ENCODE results near the gene CNIH4. TPM values are rescaled to one million over a fixed set of nuclear protein-coding genes. Genes with fewer than 3 reads are reported as not detected.
A peak's percentile ranks its signal among the peaks of the same experiment; 100 is the strongest.

CNIH4 gene
- total RNA-seq, 1 experiment from 2014 or later: 104 TPM

DNA sequence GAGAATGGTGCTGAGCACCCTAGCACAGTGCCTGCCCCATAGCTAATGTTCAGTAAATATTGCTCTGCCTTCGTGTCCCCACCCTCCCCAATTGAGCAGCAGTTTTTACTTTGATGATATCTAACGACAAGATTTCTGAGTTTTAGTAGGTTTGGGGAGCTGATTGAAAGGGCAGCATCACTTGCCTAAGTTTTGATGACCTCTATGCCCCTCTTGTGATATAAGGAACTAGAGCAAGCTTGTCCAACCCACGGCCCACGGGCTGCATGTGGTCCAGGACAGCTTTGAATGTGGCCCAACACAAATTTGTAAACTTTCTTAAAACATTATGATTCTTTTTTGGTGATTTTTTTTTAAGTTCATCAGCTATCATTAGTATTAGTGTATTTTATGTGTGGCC lies 1.6 kb downstream of the CNIH4 start:
- H3K23ac ChIP-seq (ENCODE audit: insufficient read length, low read depth, low read length): no peak overlapping the region
- no peaks in the 10 kb centered on the region for H3K9me3 ChIP-seq (ENCODE audit: control insufficient read depth, low read depth, low read length)
- H3K36me3 Mint-ChIP-seq (ENCODE audit: insufficient read depth in 1 of 3, low read depth in 3 of 3): peaks cover 7 to 34% (median 21%) of the 10 kb centered on the region in 3 experiments
- no peak overlapping the region for H3K4ac ChIP-seq (ENCODE audit: low read depth, low read length)
- no peak overlapping the region for H3K27ac ChIP-seq (ENCODE audit: insufficient read length, low read depth, low read length)
- peaks cover 2% of the 10 kb centered on the region; the same call in 1 of the 2 replicates for H3K4me1 ChIP-seq (ENCODE audit: insufficient read depth, low read length)
- no peak overlapping the region for H2BK12ac ChIP-seq (ENCODE audit: insufficient read length, low read depth, low read length)
- no peaks in the 10 kb centered on the region for H4K20me1 ChIP-seq (ENCODE audit: control insufficient read depth, insufficient read depth, insufficient read length)
- WGBS (ENCODE audit: extremely low coverage, insufficient read length, low lambda C conversion rate): no CpG with 5 or more reads among the region's 4 CpGs
- no peak overlapping the region for H2AK5ac ChIP-seq (ENCODE audit: insufficient read length, low read length)
- TF ChIP-seq CTCF (conservative IDR thresholded peaks at IDR 0.05): no peak
- no peak overlapping the region for H4K8ac ChIP-seq (replicated peaks; ENCODE audit: insufficient read length, low read depth, low read length)
- peaks cover 20 to 24% of the 10 kb centered on the region in 2 experiments for H3K4me1 Mint-ChIP-seq
- DNase-seq: no peak
- H2BK5ac ChIP-seq (ENCODE audit: insufficient read length, low read length): no peak overlapping the region
- peak overlapping the region; percentile 89 to 93 for H3K4me3 Mint-ChIP-seq
- peaks cover 17% of the 10 kb centered on the region; the same call in 1 of the 2 replicates for H3K79me2 ChIP-seq (ENCODE audit: insufficient read depth, low read length)
- H3K18ac ChIP-seq (ENCODE audit: insufficient read length, low read depth, low read length): no peak overlapping the region
- no peak overlapping the region for H2BK20ac ChIP-seq (ENCODE audit: low read depth, low read length, poor library complexity, severe bottlenecking)
- H4K5ac ChIP-seq (ENCODE audit: insufficient read length, low read depth, low read length): no peak overlapping the region
- no peak overlapping the region for H3K14ac ChIP-seq (ENCODE audit: insufficient read depth, low read length)
- no peak overlapping the region for H2AFZ ChIP-seq (ENCODE audit: low read length)
- H3K27me3 ChIP-seq (ENCODE audit: insufficient read depth, low read length): no peaks in the 10 kb centered on the region
- peak overlapping the region; percentile 71 for H3K4me2 ChIP-seq (ENCODE audit: insufficient read depth, insufficient read length, low read length)
- no peaks in the 10 kb centered on the region for H3K27me3 Mint-ChIP-seq (ENCODE audit: low read depth)
- H3K79me1 ChIP-seq (ENCODE audit: insufficient read depth, low read depth, low read length, poor library complexity, severe bottlenecking): peaks cover 7% of the 10 kb centered on the region
- no peak overlapping the region for H3K27ac Mint-ChIP-seq
- H4K91ac ChIP-seq (ENCODE audit: insufficient read length, low read depth, low read length): no peak overlapping the region
- no peak overlapping the region for H3T11ph ChIP-seq (ENCODE audit: low read length)
- H3K9me3 Mint-ChIP-seq: peaks cover 0 to 5% of the 10 kb centered on the region in 2 experiments; a peak in 3 of 5 replicates
- peak overlapping the region; percentile 59 for H3K9ac ChIP-seq (ENCODE audit: extremely low read depth, insufficient read length, low read length)
- no peak overlapping the region for H2BK15ac ChIP-seq (ENCODE audit: low read depth, low read length)
- no peak overlapping the region for H3K56ac ChIP-seq (ENCODE audit: insufficient read length, low read depth, low read length)
- no peaks in the 10 kb centered on the region for H3K23me2 ChIP-seq (ENCODE audit: insufficient read length, low read depth, low read length, poor library complexity, severe bottlenecking)
- H2BK120ac ChIP-seq (ENCODE audit: low read depth, low read length, poor library complexity, severe bottlenecking): no peak overlapping the region

All from H9 (cell line).